ENCODE data around the gene ITGAD. TPM values are rescaled to one million over a fixed set of nuclear protein-coding genes. Genes with fewer than 3 reads are reported as not detected.

Gene ITGAD
- total RNA-seq: under 1 TPM in 1 of 3 donors, not detected in 2; 0.16 TPM

GRCh38 chr16:31393056-31393455 is at the start of gene ITGAD:
ITGAD (plus strand) TSS chr16:31393335; CDS start chr16:31393361, 26 bp downstream.
- Mint-ChIP-seq H3K27me3 (ENCODE audit: low read depth) (peaks cover 11% of the 10 kb centered on the region), H3K9me3 (no peaks in the 10 kb centered on the region), H3K36me3 (ENCODE audit: insufficient read depth) (no peaks in the 10 kb centered on the region), H3K4me3 (no peak within 1 kb of the TSS), H3K4me1 (ENCODE audit: low read depth) (no peaks in the 10 kb centered on the region)
- ATAC-seq (no peak), DNase-seq (no peak)

- DNase-seq: no peak
Measured at GRCh38 chr16:31344712-31345111, 48.4 kb upstream of the ITGAD start.

GRCh38 chr16:31347445-31347844 is 45.7 kb upstream of the ITGAD start:
- no peak overlapping the region for H3K4me3 Mint-ChIP-seq
- no peaks in the 10 kb centered on the region for H3K36me3 Mint-ChIP-seq (ENCODE audit: insufficient read depth)
- ATAC-seq: no peak
- H3K27me3 Mint-ChIP-seq (ENCODE audit: low read depth): peaks cover 14% of the 10 kb centered on the region
- peaks cover 16% of the 10 kb centered on the region for H3K4me1 Mint-ChIP-seq (ENCODE audit: low read depth)
- no peaks in the 10 kb centered on the region for H3K9me3 Mint-ChIP-seq
- no peak for DNase-seq

More at GRCh38 chr16:31344712-31345111, 48.4 kb upstream of the ITGAD start:
- H3K4me3 Mint-ChIP-seq: no peak overlapping the region
- H3K36me3 Mint-ChIP-seq (ENCODE audit: insufficient read depth): no peaks in the 10 kb centered on the region
- peaks cover 5% of the 10 kb centered on the region for H3K4me1 Mint-ChIP-seq (ENCODE audit: low read depth)
- H3K27me3 Mint-ChIP-seq (ENCODE audit: low read depth): peaks cover 3% of the 10 kb centered on the region
- ATAC-seq: no peak
- no peaks in the 10 kb centered on the region for H3K9me3 Mint-ChIP-seq

- peaks cover 24% of the 10 kb centered on the region for H3K4me1 Mint-ChIP-seq (ENCODE audit: low read depth)
- no peak overlapping the region for H3K4me3 Mint-ChIP-seq
- no peaks in the 10 kb centered on the region for H3K9me3 Mint-ChIP-seq
- H3K27me3 Mint-ChIP-seq (ENCODE audit: low read depth): peaks cover 12% of the 10 kb centered on the region
- no peak for ATAC-seq
- no peak for DNase-seq
- no peaks in the 10 kb centered on the region for H3K36me3 Mint-ChIP-seq (ENCODE audit: insufficient read depth)
Measured at GRCh38 chr16:31348579-31348978, 44.6 kb upstream of the ITGAD start.

- H3K4me3 Mint-ChIP-seq: no peak overlapping the region
- ATAC-seq (peak in 1 of 2 donors; percentile 3), DNase-seq (no peak)
- H3K27me3 Mint-ChIP-seq (ENCODE audit: low read depth): peaks cover 12% of the 10 kb centered on the region
- H3K9me3 Mint-ChIP-seq: no peaks in the 10 kb centered on the region
- peaks cover 36% of the 10 kb centered on the region for H3K4me1 Mint-ChIP-seq (ENCODE audit: low read depth)
- H3K36me3 Mint-ChIP-seq (ENCODE audit: insufficient read depth): no peaks in the 10 kb centered on the region
Measured at GRCh38 chr16:31350275-31351005, 42.7 kb upstream of the ITGAD start.

- H3K4me3 Mint-ChIP-seq: no peak overlapping the region
- ATAC-seq (no peak), DNase-seq (no peak)
- no peaks in the 10 kb centered on the region for H3K36me3 Mint-ChIP-seq (ENCODE audit: insufficient read depth)
- peaks cover 12% of the 10 kb centered on the region for H3K27me3 Mint-ChIP-seq (ENCODE audit: low read depth)
- no peaks in the 10 kb centered on the region for H3K9me3 Mint-ChIP-seq
- H3K4me1 Mint-ChIP-seq (ENCODE audit: low read depth): peaks cover 37% of the 10 kb centered on the region
Measured at GRCh38 chr16:31351246-31351941, 41.7 kb upstream of the ITGAD start.

- H3K4me3 Mint-ChIP-seq: peak overlapping the region; percentile 11
- no peak for DNase-seq
Measured at GRCh38 chr16:31351942-31352325, 41.2 kb upstream of the ITGAD start.

GRCh38 chr16:31352376-31353115 is 40.6 kb upstream of the ITGAD start:
- Mint-ChIP-seq H3K4me1 (ENCODE audit: low read depth) (peaks cover 41% of the 10 kb centered on the region), H3K4me3 (no peak overlapping the region), H3K36me3 (ENCODE audit: insufficient read depth) (no peaks in the 10 kb centered on the region), H3K27me3 (ENCODE audit: low read depth) (peaks cover 12% of the 10 kb centered on the region), H3K9me3 (no peaks in the 10 kb centered on the region)
- DNase-seq (no peak), ATAC-seq (no peak)

More at GRCh38 chr16:31351942-31352325, 41.2 kb upstream of the ITGAD start:
- H3K36me3 Mint-ChIP-seq (ENCODE audit: insufficient read depth): no peaks in the 10 kb centered on the region
- peak; percentile 31 for ATAC-seq
- no peaks in the 10 kb centered on the region for H3K9me3 Mint-ChIP-seq
- H3K27me3 Mint-ChIP-seq (ENCODE audit: low read depth): peaks cover 12% of the 10 kb centered on the region
- H3K4me1 Mint-ChIP-seq (ENCODE audit: low read depth): peaks cover 37% of the 10 kb centered on the region

- peaks cover 12% of the 10 kb centered on the region for H3K27me3 Mint-ChIP-seq (ENCODE audit: low read depth)
- H3K9me3 Mint-ChIP-seq: no peaks in the 10 kb centered on the region
- H3K4me3 Mint-ChIP-seq: peak within 1 kb of the TSS; percentile 54
- no peaks in the 10 kb centered on the region for H3K36me3 Mint-ChIP-seq (ENCODE audit: insufficient read depth)
- ATAC-seq (peak; percentile 85 to 88), DNase-seq (peak; percentile 28)
- H3K4me1 Mint-ChIP-seq (ENCODE audit: low read depth): peaks cover 46% of the 10 kb centered on the region
Measured at GRCh38 chr16:31354394-31355291, 38.5 kb upstream of the ITGAD start, which contains the start of gene ITGAX. ITGAX (plus strand) TSS chr16:31355176; CDS start chr16:31355255, 79 bp downstream.

- Mint-ChIP-seq H3K27me3 (ENCODE audit: low read depth) (peaks cover 10% of the 10 kb centered on the region), H3K4me1 (ENCODE audit: low read depth) (peaks cover 43% of the 10 kb centered on the region)
Measured at GRCh38 chr16:31355431-31356100, 37.6 kb upstream of the ITGAD start.

GRCh38 chr16:31356566-31357323 is 36.4 kb upstream of the ITGAD start:
- Mint-ChIP-seq H3K27me3 (ENCODE audit: low read depth) (peaks cover 9% of the 10 kb centered on the region), H3K9me3 (no peaks in the 10 kb centered on the region), H3K4me3 (peak overlapping the region; percentile 24), H3K36me3 (ENCODE audit: insufficient read depth) (no peaks in the 10 kb centered on the region), H3K4me1 (ENCODE audit: low read depth) (peaks cover 42% of the 10 kb centered on the region)
- DNase-seq: no peak
- ATAC-seq: no peak

More at GRCh38 chr16:31355431-31356100, 37.6 kb upstream of the ITGAD start:
- Mint-ChIP-seq H3K36me3 (ENCODE audit: insufficient read depth) (no peaks in the 10 kb centered on the region), H3K4me3 (peak overlapping the region; percentile 54), H3K9me3 (no peaks in the 10 kb centered on the region)
- DNase-seq (no peak), ATAC-seq (no peak)

- no peak for ATAC-seq
- peak overlapping the region; percentile 24 for H3K4me3 Mint-ChIP-seq
- H3K9me3 Mint-ChIP-seq: no peaks in the 10 kb centered on the region
- DNase-seq: no peak
- peaks cover under 1% of the 10 kb centered on the region for H3K27me3 Mint-ChIP-seq (ENCODE audit: low read depth)
- no peaks in the 10 kb centered on the region for H3K36me3 Mint-ChIP-seq (ENCODE audit: insufficient read depth)
- H3K4me1 Mint-ChIP-seq (ENCODE audit: low read depth): peaks cover 34% of the 10 kb centered on the region
Measured at GRCh38 chr16:31357324-31358109, 35.6 kb upstream of the ITGAD start.
